Measurements from ENCODE around the gene PPP2R2B. TPM values are rescaled to one million over a fixed set of nuclear protein-coding genes. Genes with fewer than 3 reads are reported as not detected.

Gene PPP2R2B
- polyA plus RNA-seq, 3 donors, result 0.08 TPM; not detected in 2

DNA sequence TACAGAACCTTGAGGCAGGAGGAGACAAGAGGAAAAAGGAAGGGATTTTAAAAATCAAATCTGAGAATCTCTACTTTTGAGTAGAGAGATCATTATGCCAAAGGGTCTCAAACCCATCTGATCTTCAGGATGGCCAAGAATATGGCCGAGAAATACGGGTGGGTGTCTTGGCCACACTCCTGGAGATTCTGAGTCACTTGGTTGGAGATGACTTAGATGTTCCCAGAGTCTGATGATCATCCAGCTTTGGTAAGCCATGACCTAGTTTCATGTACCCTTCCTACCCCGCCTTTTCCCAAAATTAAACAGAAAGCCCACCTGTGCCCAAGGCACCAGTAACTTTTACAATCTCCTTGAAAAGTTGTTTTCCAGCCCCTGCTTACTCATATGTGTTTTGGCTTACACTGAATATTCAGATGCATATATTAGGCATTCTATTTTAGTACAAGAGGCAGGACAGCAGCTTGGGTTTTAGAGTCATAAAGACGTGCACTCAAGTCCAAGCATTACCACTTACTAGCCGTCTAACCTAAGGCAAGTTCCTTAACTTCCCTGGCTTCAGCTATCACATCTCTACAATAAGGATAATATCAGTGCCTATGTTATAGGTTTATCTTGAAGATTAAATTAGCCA lies 195.5 kb downstream of the PPP2R2B start:
- Histone ChIP-seq H3K9ac (ENCODE audit: insufficient read depth, low read length, poor library complexity, severe bottlenecking) (no peak overlapping the region), H3K27me3 (ENCODE audit: control insufficient read depth in 2 of 2, insufficient read depth in 2 of 2, low read length in 2 of 2) (no peaks in the 10 kb centered on the region), H3K4me2 (replicated peaks; ENCODE audit: extremely low read depth, low read length, poor library complexity, severe bottlenecking) (no peak overlapping the region), H3K36me3 (replicated peaks in 1 of 2; ENCODE audit: control insufficient read depth in 1 of 2, insufficient read depth in 2 of 2, low read length in 2 of 2) (no peaks in the 10 kb centered on the region), H3K9me3 (replicated peaks in 1 of 2; ENCODE audit: control insufficient read depth in 1 of 2, insufficient read depth in 1 of 2, low read length in 2 of 2) (no peaks in the 10 kb centered on the region), H4K20me1 (ENCODE audit: insufficient read depth, low read length) (no peaks in the 10 kb centered on the region), H2AFZ (ENCODE audit: insufficient read depth, low read depth, low read length, poor library complexity, severe bottlenecking) (no peak overlapping the region), H3K4me1 (ENCODE audit: control insufficient read depth in 1 of 2, insufficient read depth in 2 of 2, low read length in 2 of 2) (no peaks in the 10 kb centered on the region), H3K79me2 (ENCODE audit: insufficient read depth, low read length) (no peaks in the 10 kb centered on the region), H3K4me3 (replicated peaks in 1 of 3; ENCODE audit: low read depth in 2 of 3, low read length in 3 of 3) (no peak overlapping the region), H3K27ac (ENCODE audit: low read depth in 1 of 2, low read length in 2 of 2) (no peak overlapping the region)
- Mint-ChIP-seq H3K27ac (no peak overlapping the region), H3K4me3 (no peak overlapping the region), H3K27me3 (ENCODE audit: low read depth in 3 of 3) (no peaks in the 10 kb centered on the region), H3K4me1 (no peaks in the 10 kb centered on the region), H3K9me3 (no peaks in the 10 kb centered on the region), H3K36me3 (no peaks in the 10 kb centered on the region)
- 89% methylated on average over 3 of the region's 5 CpGs for WGBS (ENCODE audit: insufficient coverage)
- DNase-seq, result no peak
- TF ChIP-seq, protein P1, sequence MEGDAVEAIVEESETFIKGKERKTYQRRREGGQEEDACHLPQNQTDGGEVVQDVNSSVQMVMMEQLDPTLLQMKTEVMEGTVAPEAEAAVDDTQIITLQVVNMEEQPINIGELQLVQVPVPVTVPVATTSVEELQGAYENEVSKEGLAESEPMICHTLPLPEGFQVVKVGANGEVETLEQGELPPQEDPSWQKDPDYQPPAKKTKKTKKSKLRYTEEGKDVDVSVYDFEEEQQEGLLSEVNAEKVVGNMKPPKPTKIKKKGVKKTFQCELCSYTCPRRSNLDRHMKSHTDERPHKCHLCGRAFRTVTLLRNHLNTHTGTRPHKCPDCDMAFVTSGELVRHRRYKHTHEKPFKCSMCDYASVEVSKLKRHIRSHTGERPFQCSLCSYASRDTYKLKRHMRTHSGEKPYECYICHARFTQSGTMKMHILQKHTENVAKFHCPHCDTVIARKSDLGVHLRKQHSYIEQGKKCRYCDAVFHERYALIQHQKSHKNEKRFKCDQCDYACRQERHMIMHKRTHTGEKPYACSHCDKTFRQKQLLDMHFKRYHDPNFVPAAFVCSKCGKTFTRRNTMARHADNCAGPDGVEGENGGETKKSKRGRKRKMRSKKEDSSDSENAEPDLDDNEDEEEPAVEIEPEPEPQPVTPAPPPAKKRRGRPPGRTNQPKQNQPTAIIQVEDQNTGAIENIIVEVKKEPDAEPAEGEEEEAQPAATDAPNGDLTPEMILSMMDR (IDR thresholded peaks at IDR 0.05), result no peak
- intact Hi-C loops (cut with micrococcal nuclease), result no loop called here

DNA sequence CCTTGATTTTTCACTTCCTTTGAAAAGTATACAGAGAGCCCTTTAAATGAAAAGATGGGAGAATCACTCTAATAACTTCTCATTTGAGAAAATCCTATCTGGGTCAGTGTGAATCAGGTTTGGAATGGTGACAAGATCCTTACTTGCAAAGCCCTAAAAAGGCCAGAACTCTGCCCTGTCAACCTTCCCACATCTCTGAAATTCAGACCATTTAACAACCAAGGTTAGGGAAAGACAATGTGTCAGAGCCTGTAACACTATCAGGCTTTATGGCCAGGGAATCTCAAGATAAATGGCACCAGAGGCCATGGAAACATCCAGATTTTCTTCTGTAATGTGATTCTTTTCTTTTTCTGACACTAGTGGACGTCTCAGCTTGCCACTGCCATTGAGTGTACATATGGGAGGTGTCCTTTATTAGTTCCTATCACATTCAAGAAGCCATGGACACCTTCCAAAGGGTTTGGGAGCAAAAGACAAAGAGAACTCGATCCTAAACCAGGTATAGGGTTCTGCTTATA lies 196.9 kb downstream of the PPP2R2B start:
- WGBS (ENCODE audit: insufficient coverage), result no CpG with 5 or more reads among the region's 2 CpGs
- no peaks in the 10 kb centered on the region for H3K27me3 Mint-ChIP-seq (ENCODE audit: low read depth in 3 of 3)
- DNase-seq, result no peak
- intact Hi-C loops (cut with micrococcal nuclease), result no loop called here
- Histone ChIP-seq H3K27ac (ENCODE audit: low read depth in 1 of 2, low read length in 2 of 2) (no peak overlapping the region), H3K4me2 (replicated peaks; ENCODE audit: extremely low read depth, low read length, poor library complexity, severe bottlenecking) (no peak overlapping the region), H2AFZ (ENCODE audit: insufficient read depth, low read depth, low read length, poor library complexity, severe bottlenecking) (no peak overlapping the region), H3K4me3 (replicated peaks in 1 of 3; ENCODE audit: low read depth in 2 of 3, low read length in 3 of 3) (no peak overlapping the region), H3K9me3 (replicated peaks in 1 of 2; ENCODE audit: control insufficient read depth in 1 of 2, insufficient read depth in 1 of 2, low read length in 2 of 2) (no peaks in the 10 kb centered on the region), H3K79me2 (ENCODE audit: insufficient read depth, low read length) (no peaks in the 10 kb centered on the region), H3K36me3 (replicated peaks in 1 of 2; ENCODE audit: control insufficient read depth in 1 of 2, insufficient read depth in 2 of 2, low read length in 2 of 2) (no peaks in the 10 kb centered on the region), H4K20me1 (ENCODE audit: insufficient read depth, low read length) (no peaks in the 10 kb centered on the region), H3K9ac (ENCODE audit: insufficient read depth, low read length, poor library complexity, severe bottlenecking) (no peak overlapping the region), H3K27me3 (ENCODE audit: control insufficient read depth in 2 of 2, insufficient read depth in 2 of 2, low read length in 2 of 2) (no peaks in the 10 kb centered on the region), H3K4me1 (ENCODE audit: control insufficient read depth in 1 of 2, insufficient read depth in 2 of 2, low read length in 2 of 2) (no peaks in the 10 kb centered on the region)
- no peak overlapping the region for H3K4me3 Mint-ChIP-seq
- TF ChIP-seq, protein P1 (IDR thresholded peaks at IDR 0.05), result no peak
- H3K27ac Mint-ChIP-seq, result no peak overlapping the region
- no peaks in the 10 kb centered on the region for H3K9me3 Mint-ChIP-seq
- no peaks in the 10 kb centered on the region for H3K4me1 Mint-ChIP-seq
- no peaks in the 10 kb centered on the region for H3K36me3 Mint-ChIP-seq
